ENCODE results near the gene ETV7. TPM values are rescaled to one million over a fixed set of nuclear protein-coding genes. Genes with fewer than 3 reads are reported as not detected.

ETV7 gene
- total RNA-seq, 1 donor from 2014 or later: not detected

- no peak for TF ChIP-seq CTCF (IDR thresholded peaks at IDR 0.05; ENCODE audit: unreplicated experiment)
- no peak overlapping the region for H3K27ac Mint-ChIP-seq (ENCODE audit: unreplicated experiment)
Observed at GRCh38 chr6:36353411-36353915, 34.0 kb downstream of the ETV7 start.

DNA sequence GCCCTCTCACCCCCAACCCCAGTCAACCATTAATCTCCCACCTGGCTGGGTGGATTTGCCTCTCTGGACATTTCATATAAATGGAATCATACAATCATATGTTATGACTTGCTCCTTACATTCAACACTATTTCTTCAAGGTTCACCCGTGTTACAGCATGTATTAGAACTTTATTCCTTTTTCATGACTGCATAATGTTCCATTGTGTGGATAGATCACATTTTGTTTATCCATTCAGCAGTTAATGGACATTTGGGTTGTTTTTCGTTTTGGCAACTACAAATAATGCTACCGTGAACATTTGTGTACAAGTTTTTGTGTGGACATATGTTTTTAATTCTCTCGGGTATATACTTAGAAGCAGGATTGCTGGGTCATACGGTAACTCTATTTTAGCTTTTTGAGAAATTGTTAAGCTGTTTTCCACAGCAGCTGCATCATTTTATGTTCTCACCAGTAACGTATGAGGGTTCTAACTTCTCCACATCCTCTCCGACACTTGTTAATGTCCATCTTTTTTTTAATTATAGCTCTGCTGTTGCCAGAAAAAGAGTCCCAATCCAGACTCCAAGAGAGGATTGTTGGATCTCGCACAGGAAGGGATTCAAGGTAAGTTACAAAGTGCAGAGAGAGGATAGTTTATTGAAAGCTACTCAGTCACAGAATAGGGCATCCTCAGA, 34.9 kb downstream of the ETV7 start:
- Mint-ChIP-seq H3K4me1 (ENCODE audit: unreplicated experiment) (peaks cover 24% of the 10 kb centered on the region), H3K4me3 (ENCODE audit: unreplicated experiment) (no peak overlapping the region), H3K27me3 (ENCODE audit: unreplicated experiment) (peaks cover 4% of the 10 kb centered on the region), H3K27ac (ENCODE audit: unreplicated experiment) (no peak overlapping the region), H3K36me3 (ENCODE audit: low read depth, unreplicated experiment) (peaks cover 4% of the 10 kb centered on the region), H3K9me3 (ENCODE audit: unreplicated experiment) (no peaks in the 10 kb centered on the region)
- no peak for DNase-seq (ENCODE audit: low spot score)
- no peak for TF ChIP-seq CTCF (IDR thresholded peaks at IDR 0.05; ENCODE audit: unreplicated experiment)

More at GRCh38 chr6:36353411-36353915, 34.0 kb downstream of the ETV7 start:
- Mint-ChIP-seq H3K9me3 (ENCODE audit: unreplicated experiment) (no peaks in the 10 kb centered on the region), H3K4me1 (ENCODE audit: unreplicated experiment) (peaks cover 24% of the 10 kb centered on the region), H3K36me3 (ENCODE audit: low read depth, unreplicated experiment) (peaks cover 4% of the 10 kb centered on the region), H3K4me3 (ENCODE audit: unreplicated experiment) (no peak overlapping the region), H3K27me3 (ENCODE audit: unreplicated experiment) (peaks cover 4% of the 10 kb centered on the region)
- no peak for DNase-seq (ENCODE audit: low spot score)

DNA sequence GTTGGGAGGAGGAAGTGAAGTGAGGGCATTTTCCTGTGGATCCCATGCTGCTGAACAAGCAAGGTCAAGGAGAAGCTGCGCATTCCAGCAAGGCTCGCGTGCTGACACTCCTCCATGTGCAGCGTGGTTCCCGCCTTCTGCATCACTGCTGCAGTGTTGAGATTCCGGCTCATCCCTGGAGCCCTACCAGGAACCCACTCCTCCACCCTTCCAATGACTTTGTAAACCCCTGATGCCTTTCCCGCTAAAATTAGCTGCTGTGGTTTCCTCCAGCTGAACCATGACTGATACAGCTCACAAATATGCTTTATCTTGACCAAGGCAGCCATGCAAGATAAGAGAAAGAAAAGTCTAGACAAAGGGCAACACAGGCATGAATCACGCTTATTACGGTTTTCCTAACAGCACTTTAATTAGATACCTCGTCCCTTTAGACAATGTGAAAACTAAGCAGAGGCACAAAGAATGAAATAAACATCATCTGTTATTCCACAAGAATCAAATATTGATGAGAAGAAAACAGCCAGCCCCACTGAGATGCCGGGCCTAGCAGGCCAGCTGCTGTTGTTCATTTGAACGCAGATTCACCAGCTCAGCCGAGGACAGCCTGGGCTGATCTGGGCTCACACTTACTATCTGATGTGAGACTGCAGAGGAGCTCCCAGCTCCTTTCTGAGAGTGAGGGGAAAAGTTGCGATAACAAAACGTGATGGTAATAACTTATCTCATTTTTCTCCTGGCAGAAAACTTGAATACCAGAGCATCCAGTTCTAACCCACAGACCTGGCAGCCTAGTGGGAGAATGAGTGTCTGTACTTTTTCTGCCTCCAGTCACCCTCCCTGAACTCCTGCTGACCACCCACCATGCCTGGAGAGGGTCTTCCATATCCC, 36.5 kb downstream of the ETV7 start:
- TF ChIP-seq CTCF (IDR thresholded peaks at IDR 0.05; ENCODE audit: unreplicated experiment): no peak
- no peak overlapping the region for H3K4me3 Mint-ChIP-seq (ENCODE audit: unreplicated experiment)
- H3K27me3 Mint-ChIP-seq (ENCODE audit: unreplicated experiment): peaks cover 4% of the 10 kb centered on the region
- H3K4me1 Mint-ChIP-seq (ENCODE audit: unreplicated experiment): peaks cover 27% of the 10 kb centered on the region
- peak overlapping the region; percentile 77 for H3K27ac Mint-ChIP-seq (ENCODE audit: unreplicated experiment)
- H3K36me3 Mint-ChIP-seq (ENCODE audit: low read depth, unreplicated experiment): peaks cover 4% of the 10 kb centered on the region
- no peaks in the 10 kb centered on the region for H3K9me3 Mint-ChIP-seq (ENCODE audit: unreplicated experiment)
- no peak for DNase-seq (ENCODE audit: low spot score)

DNA sequence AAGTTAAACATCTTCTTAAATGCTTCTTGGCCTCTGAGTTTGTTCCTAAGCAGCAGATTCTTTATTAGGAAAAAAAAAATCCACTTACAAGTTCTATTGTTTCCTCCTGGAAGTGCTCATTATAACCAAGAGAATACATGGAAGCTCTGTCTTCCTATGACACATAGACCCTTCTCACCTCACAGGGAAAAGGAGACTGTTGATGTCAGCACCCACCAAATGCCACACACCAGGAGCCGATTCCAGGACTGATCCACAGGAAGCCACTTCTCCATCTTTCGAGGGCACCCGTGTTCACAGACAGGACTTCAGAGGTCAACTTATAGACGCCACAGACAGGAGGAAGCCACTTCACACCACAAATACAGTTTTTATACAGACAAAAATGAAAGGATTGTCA, 37.4 kb downstream of the ETV7 start:
- Mint-ChIP-seq H3K4me3 (ENCODE audit: unreplicated experiment) (peak overlapping the region; percentile 64), H3K27me3 (ENCODE audit: unreplicated experiment) (peaks cover 4% of the 10 kb centered on the region), H3K36me3 (ENCODE audit: low read depth, unreplicated experiment) (peaks cover 4% of the 10 kb centered on the region), H3K27ac (ENCODE audit: unreplicated experiment) (peak overlapping the region; percentile 77), H3K9me3 (ENCODE audit: unreplicated experiment) (no peaks in the 10 kb centered on the region), H3K4me1 (ENCODE audit: unreplicated experiment) (peaks cover 27% of the 10 kb centered on the region)
- no peak for TF ChIP-seq CTCF (IDR thresholded peaks at IDR 0.05; ENCODE audit: unreplicated experiment)
- DNase-seq (ENCODE audit: low spot score): no peak

Data from endothelial cell (in vitro differentiated cells).